SIG-M5 (cell line): ENCODE data around the gene CENPB.

Experiments
- DNase-seq: peaks from one replicate; lab custom pipeline; 2025; lab: John Stamatoyannopoulos, UW

CENPB gene

GRCh38 chr20:3766422-3767109, 20.0 kb downstream of the CENPB start:
- DNase-seq: no peak

DNA sequence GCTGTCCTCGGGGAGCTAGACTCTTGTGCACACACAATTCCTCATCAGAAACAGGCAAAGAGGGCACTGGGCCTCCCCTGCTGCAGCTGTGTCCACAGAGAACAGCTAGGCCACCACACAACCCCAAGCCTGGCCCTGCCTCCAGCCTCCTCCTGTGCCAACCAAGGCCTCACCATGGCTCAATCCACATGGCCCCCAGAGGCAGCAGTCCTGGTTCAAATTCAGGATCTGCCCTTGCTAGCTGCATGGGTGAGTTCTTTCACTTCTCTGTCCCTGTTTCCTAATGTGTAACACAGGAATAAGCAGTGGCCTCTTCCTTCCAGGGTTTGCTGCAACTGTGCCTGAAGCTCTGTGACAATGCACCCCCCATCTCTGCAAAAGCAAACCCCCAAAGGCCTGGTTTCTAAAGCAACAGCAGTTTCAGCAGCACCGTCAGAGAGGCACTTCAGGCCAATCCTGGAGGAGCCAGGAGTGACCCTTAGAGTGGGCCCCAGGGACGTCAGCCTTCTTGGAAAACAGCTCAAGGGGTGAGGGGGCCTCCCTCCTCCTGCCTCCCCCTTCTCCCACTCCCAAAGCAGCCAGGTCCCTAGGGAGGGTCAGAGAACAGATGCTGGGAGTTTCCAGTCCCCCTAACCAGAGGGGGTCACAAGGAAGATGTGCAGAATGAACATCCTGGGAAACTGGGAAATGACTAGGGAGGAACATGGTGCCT, 21.2 kb downstream of the CENPB start:
- no peak for DNase-seq

- DNase-seq: no peak
Observed at GRCh38 chr20:3764659-3765058, 21.9 kb downstream of the CENPB start.

DNA sequence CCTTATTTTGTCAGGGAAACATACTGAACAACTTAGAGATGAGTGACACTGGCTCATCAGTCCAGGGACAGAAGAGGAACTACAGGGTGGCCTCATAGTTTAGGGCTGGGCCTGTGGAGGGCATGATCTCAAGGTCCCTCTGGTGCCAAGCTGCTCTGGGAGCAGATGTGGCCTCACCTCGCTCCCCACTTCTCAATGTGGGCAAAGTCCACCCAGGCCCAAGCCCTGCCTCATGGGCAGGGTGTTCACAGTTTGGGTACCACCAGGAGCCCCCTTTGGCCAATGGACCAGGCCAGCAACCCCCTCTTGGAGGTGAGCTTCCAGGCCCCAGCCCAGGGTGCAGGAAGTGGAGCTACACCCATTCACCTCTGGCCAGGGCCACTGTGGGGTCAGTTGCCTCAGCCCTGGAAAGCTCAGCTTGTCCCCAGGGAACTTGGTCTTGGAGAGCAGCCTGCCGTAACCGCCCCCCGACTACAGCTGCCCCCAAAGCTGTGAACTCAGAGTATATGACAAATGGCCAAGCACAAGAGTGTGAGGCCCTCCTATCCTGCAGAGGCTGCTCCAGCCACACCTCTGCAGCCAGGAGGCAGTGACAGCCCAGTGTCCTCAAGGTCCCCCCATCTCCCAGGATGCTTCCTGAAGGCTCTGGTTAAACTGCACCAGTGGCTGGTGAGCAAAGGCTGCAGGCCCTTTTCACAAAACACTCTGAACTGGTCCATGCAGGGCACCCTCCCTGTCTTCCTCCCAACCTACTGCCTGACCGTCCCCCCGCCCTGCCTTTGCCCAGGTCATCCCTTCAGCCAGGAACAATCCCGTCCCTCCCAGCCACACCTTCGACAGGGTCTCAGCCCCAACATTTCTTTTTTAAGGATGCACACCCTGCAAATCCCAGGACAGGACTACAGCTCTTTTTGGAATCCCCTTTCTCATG, 22.6 kb downstream of the CENPB start:
- DNase-seq: no peak

- no peak for DNase-seq
Observed at GRCh38 chr20:3760655-3761348, 25.7 kb downstream of the CENPB start.

- DNase-seq: no peak
Observed at GRCh38 chr20:3759884-3760283, 26.7 kb downstream of the CENPB start.

DNA sequence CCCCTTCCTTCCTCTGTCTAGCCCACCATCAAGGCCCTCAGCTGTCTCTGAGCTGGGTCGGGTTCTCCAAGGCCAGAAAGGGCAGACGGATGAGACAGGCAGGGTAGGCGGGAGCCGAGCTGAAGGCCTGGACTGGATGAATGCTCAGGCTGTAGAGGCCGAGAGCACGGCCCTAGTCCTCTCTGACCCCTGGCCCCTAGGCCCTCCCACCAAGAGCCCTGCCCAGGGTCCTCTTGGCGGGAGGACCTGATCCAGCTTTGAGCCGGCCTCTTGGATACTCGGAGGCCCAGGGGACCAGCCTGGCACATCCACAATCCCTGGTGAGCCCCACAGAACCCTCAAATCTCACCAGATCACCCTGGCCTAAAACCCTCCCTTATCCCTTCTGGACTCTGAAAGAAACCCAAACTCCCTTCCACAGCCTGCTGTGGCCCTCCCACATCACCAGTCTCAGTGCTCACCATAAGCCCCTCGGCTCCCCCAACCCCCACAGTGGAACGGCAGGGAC, 27.2 kb downstream of the CENPB start:
- no peak for DNase-seq

- DNase-seq: no peak
Observed at GRCh38 chr20:3758566-3758965, 28.0 kb downstream of the CENPB start.

DNA sequence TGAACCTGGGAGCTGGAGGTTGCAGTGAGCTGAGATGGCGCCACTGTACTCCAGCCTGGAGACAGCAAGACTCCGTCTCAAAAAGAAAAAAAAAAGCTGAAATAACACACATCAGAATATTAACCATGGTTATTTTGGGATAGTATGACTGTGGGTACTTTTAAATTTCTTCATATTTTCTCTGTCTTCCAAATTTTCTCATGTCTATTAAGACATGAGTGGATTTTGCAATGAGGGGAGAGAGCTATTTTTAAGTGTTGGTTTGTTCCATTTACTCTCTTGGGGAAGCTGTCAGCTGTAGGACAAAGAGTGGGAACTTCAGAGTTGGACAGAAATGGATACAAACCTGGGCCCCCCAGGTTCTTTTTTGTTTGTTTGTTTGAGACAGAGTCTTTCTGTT, 29.3 kb downstream of the CENPB start:
- no peak for DNase-seq

DNA sequence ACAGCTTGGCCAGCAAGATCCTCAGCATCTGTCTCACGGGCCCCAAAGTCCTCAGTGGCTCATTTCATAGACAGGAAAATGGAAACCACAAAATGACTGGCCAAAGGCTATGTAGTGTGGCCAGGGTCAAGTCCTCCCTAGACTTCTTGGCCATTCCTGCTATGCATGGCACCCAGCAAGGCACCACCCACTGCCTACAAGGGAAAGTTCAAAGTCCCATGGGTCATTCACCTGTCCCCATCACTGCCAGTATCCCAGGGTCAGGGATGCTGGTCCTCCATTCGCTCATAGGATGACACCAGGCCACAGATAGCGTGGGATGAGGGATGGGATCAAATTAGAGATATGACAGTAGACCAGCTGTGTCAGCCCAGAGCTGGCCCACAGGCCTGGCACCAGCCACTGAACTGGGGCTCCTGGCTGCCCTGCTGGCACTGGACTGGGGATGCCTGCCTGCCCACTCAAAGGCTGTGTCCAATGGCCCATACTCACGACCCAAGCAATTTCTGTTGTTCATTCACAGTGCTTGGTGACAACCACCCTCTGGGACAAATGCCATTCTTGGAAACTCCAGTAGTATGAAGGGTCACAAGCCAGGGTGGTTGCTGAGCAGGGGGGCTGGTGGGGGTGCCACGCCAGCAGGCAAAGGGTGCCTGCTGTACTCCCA, 30.6 kb downstream of the CENPB start:
- DNase-seq: no peak

- no peak for DNase-seq
Observed at GRCh38 chr20:3755269-3755668, 31.3 kb downstream of the CENPB start.

DNA sequence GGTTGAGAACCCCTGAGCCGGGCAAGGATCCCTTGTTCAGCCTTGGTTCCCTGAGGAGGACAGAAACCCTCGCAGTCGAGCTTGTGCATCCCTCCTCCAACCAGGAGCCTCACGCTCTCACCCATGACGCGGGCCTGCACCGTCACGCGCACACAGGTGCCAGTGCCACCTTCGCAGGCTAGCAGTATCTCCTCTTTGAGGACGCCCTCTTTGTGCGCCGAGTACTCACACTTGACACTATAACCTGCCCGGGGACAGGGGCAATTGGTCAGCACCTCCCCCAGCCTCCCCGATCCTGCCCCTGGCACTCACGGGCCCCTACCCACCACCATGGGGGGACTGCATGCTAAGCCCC, 32.3 kb downstream of the CENPB start:
- DNase-seq: no peak

GRCh38 chr20:3753501-3754275, 32.9 kb downstream of the CENPB start:
- DNase-seq: no peak

- DNase-seq: no peak
Observed at GRCh38 chr20:3753098-3753497, 33.4 kb downstream of the CENPB start.

DNA sequence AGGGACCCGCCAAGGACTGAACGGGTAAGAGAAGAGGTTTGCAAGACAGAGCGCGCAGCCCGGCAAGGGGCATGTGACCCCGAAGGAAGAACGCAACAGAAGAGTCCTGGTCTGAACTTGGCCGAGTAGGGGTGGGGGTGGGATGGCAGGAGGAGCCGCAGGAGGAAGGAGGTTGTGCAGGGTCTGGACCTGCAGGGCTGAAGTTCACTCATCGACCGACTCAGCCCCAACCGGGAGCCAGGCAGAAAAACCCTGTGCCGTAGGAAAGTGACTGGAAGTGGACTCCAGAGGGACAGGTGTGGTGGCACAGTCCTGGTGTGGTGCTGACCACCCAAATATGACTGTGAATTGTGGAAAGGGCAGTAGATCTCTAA, 34.2 kb downstream of the CENPB start:
- DNase-seq: no peak

DNA sequence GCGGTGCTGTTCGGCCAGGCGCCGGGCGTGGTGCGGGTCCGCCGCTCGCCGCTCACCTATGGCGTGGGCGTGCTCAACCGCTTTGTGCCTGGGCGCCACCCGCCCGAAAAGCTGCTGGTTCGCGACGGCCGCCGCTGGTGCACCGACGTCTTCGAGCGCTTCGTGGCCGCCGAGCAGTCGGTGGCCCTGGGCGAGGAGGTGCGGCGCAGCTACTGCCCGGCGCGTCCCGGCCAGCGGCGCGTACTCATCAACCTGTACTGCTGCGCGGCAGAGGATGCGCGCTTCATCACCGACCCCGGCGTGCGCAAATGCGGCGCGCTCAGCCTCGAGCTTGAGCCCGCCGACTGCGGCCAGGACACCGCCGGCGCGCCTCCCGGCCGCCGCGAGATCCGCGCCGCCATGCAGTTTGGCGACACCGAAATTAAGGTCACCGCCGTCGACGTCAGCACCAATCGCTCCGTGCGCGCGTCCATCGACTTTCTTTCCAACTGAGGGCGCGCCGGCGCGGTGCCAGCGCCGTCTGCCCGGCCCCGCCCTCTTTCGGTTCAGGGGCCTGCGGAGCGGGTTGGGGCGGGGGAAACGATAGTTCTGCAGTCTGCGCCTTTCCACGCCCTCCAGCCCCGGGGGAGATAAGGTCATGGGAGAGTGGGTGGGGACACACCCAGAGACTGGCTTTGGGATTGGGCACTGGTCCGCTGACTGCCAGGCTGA, 34.7 kb downstream of the CENPB start:
- no peak for DNase-seq

DNA sequence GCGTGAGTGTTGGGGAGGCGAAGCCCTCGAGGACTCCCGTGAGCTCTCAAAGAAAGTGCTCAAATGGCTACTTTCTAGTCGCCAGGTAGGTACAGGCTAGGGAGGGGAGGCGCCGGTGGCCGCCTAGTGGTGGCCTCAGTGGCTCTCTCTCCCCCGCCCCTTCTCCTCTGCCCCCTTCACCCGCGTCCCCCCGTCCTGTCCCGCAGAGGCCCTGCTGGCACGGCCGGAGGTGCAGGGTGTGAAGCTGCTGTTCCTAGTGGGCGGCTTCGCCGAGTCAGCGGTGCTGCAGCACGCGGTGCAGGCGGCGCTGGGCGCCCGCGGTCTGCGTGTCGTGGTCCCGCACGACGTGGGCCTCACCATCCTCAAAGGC, 35.2 kb downstream of the CENPB start:
- no peak for DNase-seq

- DNase-seq: no peak
Observed at GRCh38 chr20:3749689-3750531, 36.6 kb downstream of the CENPB start.

- no peak for DNase-seq
Observed at GRCh38 chr20:3749087-3749688, 37.4 kb downstream of the CENPB start.
